Epithelial cell of esophagus (primary cell): ENCODE data around the gene DNMT3A.
A peak's percentile ranks its signal among the peaks of the same experiment; 100 is the strongest.
"Not testable (repeated sequence)": the region's sequence is repeated elsewhere in the genome, so short reads cannot be mapped to it uniquely, and the experiment has no call there.

Experiments used
- DNase-seq: peaks from one replicate; pipeline ENCODE4 v3.0.0; 2010; ENCODE audit warnings: low read depth
- H3K4me3 ChIP-seq: 2 replicates; pipeline ENCODE4 v1.5.1; 2011; ENCODE audit warnings: mild to moderate bottlenecking, low read length, control low read depth
- CTCF ChIP-seq: IDR thresholded peaks from 2 replicates; pipeline ENCODE4 v1.5.1; 2011; ENCODE audit warnings: low read depth, mild to moderate bottlenecking, low read length, control low read depth, inconsistent platforms; ENCODE audit not compliant: insufficient read depth; ENCODE audit errors: missing control alignments

Gene DNMT3A

DNA sequence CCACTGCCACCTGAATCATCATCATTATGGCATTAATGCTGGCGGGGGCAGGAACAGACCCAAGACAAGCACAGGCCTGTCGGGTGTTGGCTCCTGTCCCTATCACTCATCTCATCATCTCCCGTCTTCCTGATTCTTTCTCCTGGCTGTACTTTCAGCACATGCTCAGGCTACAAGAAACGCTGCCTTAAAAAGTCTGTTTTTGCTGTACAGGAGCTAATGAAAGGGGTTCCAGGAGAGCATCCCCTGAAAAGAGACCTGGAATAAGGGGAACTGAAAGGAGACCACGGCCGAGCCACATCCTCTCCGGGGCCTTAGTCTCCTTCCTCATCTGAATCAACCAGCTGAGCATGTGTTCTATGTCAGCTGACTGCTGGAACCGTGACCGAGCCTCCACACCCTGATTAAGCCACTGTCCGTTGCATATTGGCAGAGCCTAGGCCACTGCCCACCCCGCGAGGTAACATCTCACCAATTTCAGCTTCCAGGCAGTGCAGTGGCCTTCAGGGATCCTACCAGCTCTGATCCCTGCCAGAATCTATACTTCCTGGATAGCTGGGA is 62.6 kb downstream of the DNMT3A start:
- H3K4me3 ChIP-seq = peak overlapping the region; percentile 27
- no peak for TF ChIP-seq CTCF
- DNase-seq = peak; percentile 95

GRCh38 chr2:25276569-25277465 is 64.9 kb downstream of the DNMT3A start:
- TF ChIP-seq CTCF = peak; percentile 50
- DNase-seq = peak; percentile 34
- peak overlapping the region; percentile 29 for H3K4me3 ChIP-seq

DNA sequence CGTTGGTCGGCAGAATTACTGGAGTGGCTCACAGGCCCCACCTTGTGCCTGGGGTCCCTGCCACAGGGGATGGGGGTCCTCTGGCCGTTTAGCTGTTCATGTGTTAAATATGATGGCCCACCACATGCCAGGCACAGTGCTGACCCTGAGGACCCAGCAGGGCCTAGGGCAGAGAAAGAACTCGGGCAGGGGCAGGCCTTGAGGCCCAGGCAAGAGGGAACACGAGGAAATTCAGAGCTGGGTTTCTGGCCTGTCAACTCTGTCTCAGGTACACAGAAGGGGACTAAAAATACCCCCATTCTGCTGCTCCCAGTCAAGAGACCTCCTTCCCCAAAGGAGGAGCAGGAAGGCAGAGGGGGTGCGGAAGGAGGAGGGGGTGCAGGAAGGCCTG is 66.2 kb downstream of the DNMT3A start:
- H3K4me3 ChIP-seq = no peak overlapping the region
- DNase-seq = no peak
- TF ChIP-seq CTCF = no peak

DNA sequence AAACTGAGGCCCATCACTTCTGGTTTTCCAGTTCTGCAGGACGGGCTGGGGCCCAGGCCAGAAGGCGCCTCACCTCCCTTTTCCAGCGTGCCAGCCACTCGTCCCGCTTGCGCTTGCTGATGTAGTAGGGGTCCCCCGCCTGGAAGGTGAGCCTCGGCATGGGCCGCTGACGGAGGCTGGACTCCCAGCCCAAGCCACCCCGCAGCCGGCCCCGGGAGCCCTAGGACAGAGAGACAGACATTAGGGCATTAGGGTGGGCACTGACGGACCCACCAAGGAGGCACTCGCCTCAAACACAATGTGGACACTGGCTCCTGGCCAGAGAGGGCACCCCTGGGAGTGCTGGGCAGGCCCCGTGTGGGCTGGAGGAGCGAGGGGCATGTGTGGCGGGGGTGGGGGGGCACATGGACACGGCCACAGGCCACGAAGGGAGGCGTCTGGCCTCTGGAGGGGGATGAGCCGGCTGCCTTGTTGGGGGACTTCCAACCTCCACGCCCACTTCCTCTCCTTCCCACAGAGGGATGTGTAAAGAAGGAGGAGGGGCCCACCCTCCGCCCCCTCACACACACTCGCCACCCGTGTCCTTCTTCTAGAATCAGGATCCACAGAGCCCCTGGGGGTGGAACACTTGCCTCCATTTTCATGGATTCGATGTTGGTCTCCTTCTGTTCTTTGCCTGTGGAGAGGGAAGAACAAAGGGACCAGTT is 66.7 kb downstream of the DNMT3A start:
- no peak for TF ChIP-seq CTCF
- DNase-seq = no peak
- no peak overlapping the region for H3K4me3 ChIP-seq

GRCh38 chr2:25273985-25274535 is 67.7 kb downstream of the DNMT3A start:
- TF ChIP-seq CTCF = no peak
- H3K4me3 ChIP-seq = no peak overlapping the region

GRCh38 chr2:25272705-25273104 is 69.0 kb downstream of the DNMT3A start:
- DNase-seq, H3K4me3 ChIP-seq: not testable (repeated sequence)

More at GRCh38 chr2:25273985-25274535, 67.7 kb downstream of the DNMT3A start:
- DNase-seq = no peak

DNA sequence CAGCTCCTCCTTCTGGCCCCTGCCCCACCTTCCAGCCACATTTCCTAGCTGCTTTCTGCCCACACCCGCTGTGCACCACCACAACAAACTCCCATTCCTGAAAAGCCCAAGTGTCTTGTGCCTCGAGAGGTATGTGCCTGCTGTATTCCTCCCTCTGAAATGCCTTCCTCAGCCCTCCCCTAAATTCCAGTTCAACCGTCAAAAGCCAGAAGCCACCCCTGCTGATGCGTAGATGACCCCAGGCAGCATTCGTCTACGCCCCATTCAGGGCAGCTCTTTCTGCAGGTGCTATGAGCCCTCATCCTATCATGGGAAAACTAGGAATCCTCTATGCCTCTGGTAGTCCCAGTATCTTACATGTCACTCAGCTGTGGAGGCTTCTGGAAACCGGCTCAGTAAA is 71.7 kb downstream of the DNMT3A start:
- TF ChIP-seq CTCF = no peak
- H3K4me3 ChIP-seq = no peak overlapping the region
- no peak for DNase-seq
